Measurements from ENCODE around the gene MCCD1. TPM values are rescaled to one million over a fixed set of nuclear protein-coding genes. Genes with fewer than 3 reads are reported as not detected.

Gene MCCD1
- total and polyA plus RNA-seq, 2 of the 13 experiments (the other 11 are each of a cell fraction or from before 2014, with no cell fraction given) = 0.15 TPM; not detected in 1

GRCh38 chr6:31513456-31514165 lies 15.2 kb upstream of the MCCD1 start (continued):
- TF ChIP-seq TRAFD1 (CRISPR knock-in tag; IDR thresholded peaks at IDR 0.05; ENCODE audit: borderline replicate concordance) = no peak

- WGBS (ENCODE audit: low lambda C conversion rate) = 19% methylated on average over 3 of the region's 3 CpGs
- Histone ChIP-seq H3K9me3 (ENCODE audit: low read length) (no peaks in the 10 kb centered on the region), H3K27ac (ENCODE audit: extremely low read length, insufficient read depth, low read length) (no peak overlapping the region), H3K27me3 (ENCODE audit: control insufficient read depth in 1 of 2, insufficient read depth in 2 of 2, low read length in 2 of 2) (peaks cover 3 to 4% of the 10 kb centered on the region in 2 experiments; a peak in 1 of 5 replicates), H3K9ac (ENCODE audit: insufficient read depth, low read depth, low read length) (no peak overlapping the region), H3K4me1 (ENCODE audit: insufficient read depth, low read length) (peaks cover 14% of the 10 kb centered on the region), H3K79me2 (ENCODE audit: insufficient read depth, low read length) (no peaks in the 10 kb centered on the region), H3K4me2 (ENCODE audit: low read depth, low read length) (no peak overlapping the region), H2AFZ (ENCODE audit: low read length) (no peak overlapping the region), H3K4me3 (replicated peaks in 1 of 3; ENCODE audit: insufficient read depth in 1 of 3, low read depth in 2 of 3, low read length in 3 of 3) (no peak overlapping the region), H3K36me3 (replicated peaks in 1 of 2; ENCODE audit: control insufficient read depth in 1 of 2, insufficient read depth in 2 of 2, low read length in 2 of 2) (no peaks in the 10 kb centered on the region), H4K20me1 (ENCODE audit: insufficient read depth, low read length) (no peaks in the 10 kb centered on the region)
- BruUV-seq (replicated peaks) = no TSS peak
- no peak for DNase-seq (ENCODE audit: low spot score)
- ChIA-PET CTCF (ENCODE audit: low intra/inter-chr PET ratio, low total read pairs) (no interaction called here), POLR2A (no interaction called here)
- FAIRE-seq = no peak
- ATAC-seq = no peak
- in situ Hi-C loops (cut with HindIII; ENCODE audit: extremely low pct_ligation_motif_present, low pct_unique_long_range_greater_than_20kb) (no loop called here), intact Hi-C loops (cut with micrococcal nuclease; ENCODE audit: unreplicated experiment) (no loop called here)
- TF ChIP-seq FOXK2 (IDR thresholded peaks at IDR 0.05) (no peak), ATF7 (IDR thresholded peaks at IDR 0.05) (0 out of 2 replicates have a peak, but pooled peaks have one; percentile 6), ATF7 (CRISPR knock-in tag; IDR thresholded peaks at IDR 0.05) (no peak), ZNF678 (CRISPR knock-in tag; IDR thresholded peaks at IDR 0.05) (no peak), TMF1 (CRISPR knock-in tag; IDR thresholded peaks at IDR 0.05; ENCODE audit: low read depth) (no peak)
These were observed 6.9 kb upstream of the MCCD1 start for GRCh38 chr6:31521835-31522234.

Data from HepG2 (cell line).